GM12864 (cell line): ENCODE results near the gene SDK2.

Experiments used
- DNase-seq: peaks from one replicate; pipeline ENCODE4 v3.0.0-alpha.2; 2011; ENCODE audit warnings: low read depth
- H3K4me3 ChIP-seq: 2 replicates; pipeline ENCODE4 v1.5.1; 2011; ENCODE audit warnings: mild to moderate bottlenecking, low read depth, low read length, control low read depth
- TF ChIP-seq, protein P1 (sequence below): IDR thresholded peaks from 2 replicates; pipeline ENCODE4 v1.5.1; 2011; ENCODE audit warnings: low read depth, mild to moderate bottlenecking, moderate library complexity, low read length, control low read depth, inconsistent platforms; ENCODE audit errors: missing control alignments

Gene SDK2

GRCh38 chr17:73506470-73507435, 137.5 kb downstream of the SDK2 start:
- TF ChIP-seq, protein P1, sequence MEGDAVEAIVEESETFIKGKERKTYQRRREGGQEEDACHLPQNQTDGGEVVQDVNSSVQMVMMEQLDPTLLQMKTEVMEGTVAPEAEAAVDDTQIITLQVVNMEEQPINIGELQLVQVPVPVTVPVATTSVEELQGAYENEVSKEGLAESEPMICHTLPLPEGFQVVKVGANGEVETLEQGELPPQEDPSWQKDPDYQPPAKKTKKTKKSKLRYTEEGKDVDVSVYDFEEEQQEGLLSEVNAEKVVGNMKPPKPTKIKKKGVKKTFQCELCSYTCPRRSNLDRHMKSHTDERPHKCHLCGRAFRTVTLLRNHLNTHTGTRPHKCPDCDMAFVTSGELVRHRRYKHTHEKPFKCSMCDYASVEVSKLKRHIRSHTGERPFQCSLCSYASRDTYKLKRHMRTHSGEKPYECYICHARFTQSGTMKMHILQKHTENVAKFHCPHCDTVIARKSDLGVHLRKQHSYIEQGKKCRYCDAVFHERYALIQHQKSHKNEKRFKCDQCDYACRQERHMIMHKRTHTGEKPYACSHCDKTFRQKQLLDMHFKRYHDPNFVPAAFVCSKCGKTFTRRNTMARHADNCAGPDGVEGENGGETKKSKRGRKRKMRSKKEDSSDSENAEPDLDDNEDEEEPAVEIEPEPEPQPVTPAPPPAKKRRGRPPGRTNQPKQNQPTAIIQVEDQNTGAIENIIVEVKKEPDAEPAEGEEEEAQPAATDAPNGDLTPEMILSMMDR = no peak
- no peak for DNase-seq
- no peak overlapping the region for H3K4me3 ChIP-seq

GRCh38 chr17:73503560-73503959, 140.7 kb downstream of the SDK2 start:
- no peak overlapping the region for H3K4me3 ChIP-seq
- DNase-seq = no peak
- TF ChIP-seq, protein P1 = no peak

DNA sequence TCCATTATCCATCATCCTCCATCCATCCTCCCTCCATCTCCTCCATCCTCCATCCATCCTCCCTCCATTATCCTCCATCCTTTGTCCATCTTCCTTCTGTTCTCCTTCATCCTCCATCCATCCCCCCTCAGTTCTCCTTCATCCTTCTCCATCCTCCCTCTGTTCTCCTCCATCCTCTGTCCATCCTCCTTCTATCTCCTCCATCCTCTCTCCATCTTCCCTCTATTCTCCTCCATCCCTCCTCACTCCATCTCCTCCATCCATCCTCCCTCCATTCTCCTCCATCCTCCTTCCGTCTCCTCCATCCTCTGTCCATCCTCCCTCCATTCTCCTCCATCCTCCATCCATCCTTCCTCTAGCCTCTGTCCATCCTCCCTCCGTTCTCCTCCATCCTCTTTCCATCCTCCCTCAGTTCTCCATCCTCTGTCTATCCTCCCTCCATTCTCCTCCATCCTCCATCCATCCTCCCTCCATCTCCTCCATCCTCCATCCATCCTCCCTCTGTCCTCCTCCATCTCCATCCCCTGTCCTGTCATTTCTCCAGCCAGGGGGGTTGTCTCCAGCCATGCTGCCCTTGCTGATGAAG, 143.7 kb downstream of the SDK2 start:
- TF ChIP-seq, protein P1 = no peak
- DNase-seq = no peak
- H3K4me3 ChIP-seq = no peak overlapping the region

- TF ChIP-seq, protein P1 = no peak
- no peak overlapping the region for H3K4me3 ChIP-seq
- DNase-seq = no peak
Measured at GRCh38 chr17:73498886-73499554, 145.2 kb downstream of the SDK2 start.

- TF ChIP-seq, protein P1 = no peak
- H3K4me3 ChIP-seq = no peak overlapping the region
- DNase-seq = no peak
Measured at GRCh38 chr17:73498176-73498575, 146.1 kb downstream of the SDK2 start.

- DNase-seq = no peak
- no peak overlapping the region for H3K4me3 ChIP-seq
- TF ChIP-seq, protein P1 = no peak
Measured at GRCh38 chr17:73497721-73498120, 146.5 kb downstream of the SDK2 start.
